ENCODE data around the gene SLC48A1.

DNA sequence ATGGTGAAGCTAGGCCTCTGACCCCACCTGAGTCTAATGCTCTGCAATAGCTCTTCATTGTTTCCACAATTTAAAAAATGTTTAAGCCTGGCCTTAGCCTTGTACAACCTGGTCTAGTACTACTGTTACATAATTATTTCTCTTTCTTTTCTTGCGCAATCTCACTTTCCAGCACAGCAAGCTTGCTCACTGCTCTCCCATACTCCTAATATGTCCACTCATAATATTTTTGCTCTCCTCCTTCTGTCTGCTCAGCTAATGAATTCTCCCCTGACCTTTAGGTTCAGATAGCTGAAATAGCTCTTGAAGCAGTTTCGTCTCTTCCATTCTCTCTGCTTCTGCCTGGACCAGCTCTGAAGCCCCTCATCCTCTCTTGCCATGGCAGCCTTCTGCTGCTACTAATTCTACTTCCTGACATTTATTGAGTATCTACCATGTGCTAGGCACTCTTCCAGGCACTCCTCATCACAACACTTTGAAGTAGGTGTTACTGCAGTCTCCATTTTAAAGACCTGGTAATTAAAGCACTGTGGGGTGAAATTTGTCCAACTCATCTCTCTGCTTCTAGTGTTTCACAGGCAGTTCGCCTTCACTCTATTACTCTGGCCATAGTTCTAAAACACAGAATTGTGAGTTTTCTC is 2.8 kb upstream of the SLC48A1 start:
- TF ChIP-seq CTCF (IDR thresholded peaks at IDR 0.05 in 2 of 3, conservative IDR thresholded peaks at IDR 0.05 in 1 of 3; ENCODE audit: control insufficient read depth in 2 of 3, extremely low read depth in 1 of 3, insufficient read depth in 1 of 3, low read depth in 3 of 3, low read length in 3 of 3) (no peak), RFX5 (IDR thresholded peaks at IDR 0.05; ENCODE audit: low read depth, low read length) (no peak)
